Activated CD4-positive, alpha-beta T cell treated with anti-CD3 and anti-CD28 coated beads for 24 hours (primary cell): ENCODE data around the gene ADCY2.

Experiments used
- DNase-seq, 2 donors: peaks; one replicate each; pipeline ENCODE4 v3.0.0-alpha.2; 2020; ENCODE audit warnings: low read depth in 2 of 2

The ADCY2 gene

DNA sequence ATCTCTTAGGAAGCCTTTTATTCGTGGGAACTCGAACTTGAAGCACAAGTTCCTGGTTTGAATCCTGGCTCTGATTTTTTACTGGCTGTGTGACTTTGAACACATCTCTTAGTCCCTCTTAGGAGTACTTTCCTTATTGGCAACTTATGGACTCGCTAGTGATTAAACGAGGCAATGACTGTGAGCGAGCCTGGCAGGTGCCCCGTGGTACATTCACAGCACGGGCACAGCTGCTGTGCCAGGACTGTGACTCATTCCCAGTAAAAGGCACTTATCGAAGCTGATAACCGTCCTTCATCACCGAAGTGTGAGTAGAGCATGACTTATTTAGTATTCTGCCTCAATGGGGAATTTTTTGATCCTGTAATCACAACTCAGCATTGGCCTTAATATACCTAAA is 432.3 kb downstream of the ADCY2 start:
- DNase-seq: no peak

DNA sequence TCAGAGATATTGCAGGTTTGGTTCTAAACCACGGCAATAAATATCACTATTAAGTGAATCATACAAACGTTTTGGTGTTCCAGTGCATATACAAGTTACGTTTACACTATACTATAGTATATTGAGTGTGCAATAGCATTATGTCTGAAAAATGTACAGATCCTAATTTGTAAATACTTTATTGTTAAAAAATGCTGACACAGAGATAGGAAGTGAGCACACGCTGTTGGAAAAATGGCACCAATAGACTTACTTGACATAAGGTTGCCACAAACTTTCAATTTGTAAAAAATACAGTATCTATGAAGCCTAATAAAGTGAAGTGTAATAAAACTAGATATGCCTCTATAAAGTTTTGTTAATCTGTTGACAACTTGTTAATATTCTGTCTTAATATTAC is 439.0 kb downstream of the ADCY2 start:
- DNase-seq: no peak

DNA sequence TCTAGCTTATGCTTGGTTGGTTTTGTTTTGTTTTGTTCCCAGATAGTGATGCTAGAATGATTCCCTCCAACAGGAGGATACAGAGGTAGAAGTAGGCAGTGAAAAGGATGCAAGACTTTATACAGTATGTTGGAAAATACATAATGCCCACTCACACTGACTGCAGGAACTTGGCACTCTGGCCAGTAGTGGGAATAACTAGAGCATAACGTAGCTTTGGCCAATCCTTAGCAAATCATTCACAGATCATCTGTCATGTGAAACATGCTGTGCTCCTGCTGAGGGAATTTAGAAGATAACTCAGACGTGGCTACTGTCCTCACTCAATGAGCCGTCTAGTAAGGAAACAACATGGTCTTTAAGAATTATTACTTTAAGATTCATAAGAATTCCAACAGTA is 441.5 kb downstream of the ADCY2 start:
- DNase-seq: no peak

DNA sequence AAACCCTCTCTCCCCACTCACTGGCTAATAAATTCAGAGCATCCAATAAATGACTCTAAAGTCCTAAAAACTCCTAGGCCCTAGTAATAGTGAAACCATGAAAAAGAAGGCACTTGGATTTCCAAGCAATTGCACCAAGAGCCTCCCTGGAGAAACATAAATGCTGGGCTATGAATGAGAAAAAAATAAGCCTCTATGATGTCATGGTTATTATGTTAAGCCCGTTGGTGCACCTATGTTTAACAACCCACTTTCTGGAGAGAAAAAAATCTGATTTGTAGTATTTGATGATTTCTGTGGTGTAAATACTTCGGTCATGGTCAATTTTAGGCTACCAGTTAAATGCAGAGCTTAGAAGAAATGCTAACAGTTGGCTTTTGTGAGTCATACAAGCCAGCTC is 446.6 kb downstream of the ADCY2 start:
- DNase-seq: no peak

DNA sequence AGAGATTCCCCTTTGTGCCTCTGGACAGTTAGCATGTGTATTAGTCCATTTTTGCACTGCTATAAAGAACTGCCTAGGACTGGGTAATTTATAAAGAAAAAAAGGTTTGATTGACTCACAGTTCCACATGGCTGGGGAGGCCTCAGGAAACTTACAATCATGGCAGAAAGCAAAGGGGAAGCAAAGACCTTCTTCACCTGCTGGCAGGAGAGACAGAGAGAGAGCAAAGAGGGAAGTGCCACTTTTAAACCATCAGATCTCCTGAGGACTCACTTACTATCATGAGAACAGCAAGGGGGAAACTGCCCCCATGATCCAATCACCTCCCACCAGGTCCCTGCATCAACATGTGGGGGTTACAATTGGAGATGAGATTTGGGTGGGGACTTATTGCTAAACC is 449.0 kb downstream of the ADCY2 start:
- no peak for DNase-seq

DNA sequence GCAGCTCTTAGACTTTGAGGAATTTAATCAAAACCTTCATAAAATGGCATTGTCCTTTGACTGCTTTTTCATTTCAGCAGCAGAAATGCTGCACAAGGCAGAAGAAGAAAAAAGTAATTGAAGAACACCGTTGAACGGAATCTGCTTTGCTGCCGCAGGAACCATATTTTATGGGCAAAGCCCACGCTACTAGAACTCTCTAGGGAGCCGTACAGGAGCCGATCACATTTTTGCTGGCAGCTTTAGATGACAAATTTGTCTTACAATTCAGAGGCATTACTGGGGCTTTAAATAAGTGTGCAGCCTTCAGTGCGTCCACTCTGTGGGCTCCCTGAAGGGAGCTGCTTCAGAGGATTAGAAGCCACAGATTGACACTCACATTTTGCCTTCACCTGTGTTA is 449.6 kb downstream of the ADCY2 start:
- no peak for DNase-seq

DNA sequence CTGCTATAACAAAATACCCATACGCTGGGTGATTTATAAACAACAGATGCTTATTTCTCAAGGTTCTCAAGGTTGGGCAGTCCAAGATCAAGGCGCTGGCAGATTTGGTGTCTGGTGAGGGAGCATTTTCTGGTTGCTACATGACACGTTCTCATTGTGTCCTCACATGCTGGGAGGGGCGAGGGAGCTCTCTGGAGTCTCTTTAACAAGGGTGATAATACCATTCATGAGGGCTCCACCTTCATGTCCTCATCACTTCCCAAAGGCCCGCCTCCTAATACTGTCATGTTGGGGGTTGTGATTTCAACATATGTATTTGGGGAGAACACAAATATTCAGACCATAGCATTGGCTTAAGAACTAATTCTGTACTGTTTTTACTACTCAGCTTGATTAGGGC is 450.4 kb downstream of the ADCY2 start:
- no peak for DNase-seq

DNA sequence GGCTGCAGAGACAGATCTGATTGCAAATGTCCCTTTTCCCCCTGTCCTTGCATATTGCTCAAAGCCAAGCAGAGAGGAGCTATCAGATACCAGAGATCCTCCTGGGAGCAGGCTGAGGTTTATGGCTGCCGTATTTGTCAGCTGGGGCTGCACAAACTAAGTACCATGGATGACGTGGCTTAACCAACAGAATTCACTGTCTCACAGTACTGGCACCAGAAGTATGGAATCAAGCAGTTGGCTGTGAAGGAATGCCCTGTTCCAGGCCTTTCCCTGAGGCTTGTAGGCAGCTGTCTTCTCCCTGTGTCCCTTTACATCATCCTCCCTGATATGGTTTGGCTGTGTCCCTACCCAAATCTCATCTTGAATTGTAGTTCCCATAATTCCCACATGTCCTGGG is 452.4 kb downstream of the ADCY2 start:
- no peak for DNase-seq

DNA sequence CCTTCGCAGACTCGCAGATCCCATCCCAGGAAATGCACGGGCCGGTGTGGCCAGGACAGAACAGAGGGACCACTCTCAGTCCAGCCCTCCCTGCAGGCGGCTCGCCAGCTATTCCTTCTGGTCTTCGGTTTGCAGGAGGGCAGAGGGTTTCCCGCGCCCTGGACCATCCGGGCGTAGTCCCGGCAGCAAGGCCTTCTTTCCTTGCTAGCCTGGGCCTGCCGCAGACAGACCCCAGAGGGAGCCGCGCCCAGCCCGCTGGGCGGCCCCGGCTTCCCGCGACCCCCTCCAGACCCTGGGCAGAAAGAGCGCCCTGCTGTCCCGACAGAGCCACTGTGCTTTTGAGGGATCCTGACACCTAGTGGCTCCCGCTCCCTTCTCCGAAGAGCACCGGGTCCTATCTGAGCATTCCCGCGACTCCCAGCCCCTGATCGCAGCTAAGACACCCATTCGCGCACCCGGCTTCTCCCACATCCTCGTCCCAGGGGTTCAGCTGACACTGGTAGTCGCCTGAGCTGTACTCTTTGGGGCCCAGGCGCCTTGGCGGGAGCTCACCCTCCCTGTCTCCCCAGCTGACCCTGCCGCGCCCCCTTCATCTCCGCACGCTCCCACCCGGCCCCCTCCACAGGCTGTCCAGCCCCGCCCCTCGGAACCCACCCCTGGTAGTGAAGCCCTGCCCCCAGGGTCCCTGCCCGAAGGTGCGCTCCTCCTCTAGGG is 453.9 kb downstream of the ADCY2 start:
- no peak for DNase-seq

DNA sequence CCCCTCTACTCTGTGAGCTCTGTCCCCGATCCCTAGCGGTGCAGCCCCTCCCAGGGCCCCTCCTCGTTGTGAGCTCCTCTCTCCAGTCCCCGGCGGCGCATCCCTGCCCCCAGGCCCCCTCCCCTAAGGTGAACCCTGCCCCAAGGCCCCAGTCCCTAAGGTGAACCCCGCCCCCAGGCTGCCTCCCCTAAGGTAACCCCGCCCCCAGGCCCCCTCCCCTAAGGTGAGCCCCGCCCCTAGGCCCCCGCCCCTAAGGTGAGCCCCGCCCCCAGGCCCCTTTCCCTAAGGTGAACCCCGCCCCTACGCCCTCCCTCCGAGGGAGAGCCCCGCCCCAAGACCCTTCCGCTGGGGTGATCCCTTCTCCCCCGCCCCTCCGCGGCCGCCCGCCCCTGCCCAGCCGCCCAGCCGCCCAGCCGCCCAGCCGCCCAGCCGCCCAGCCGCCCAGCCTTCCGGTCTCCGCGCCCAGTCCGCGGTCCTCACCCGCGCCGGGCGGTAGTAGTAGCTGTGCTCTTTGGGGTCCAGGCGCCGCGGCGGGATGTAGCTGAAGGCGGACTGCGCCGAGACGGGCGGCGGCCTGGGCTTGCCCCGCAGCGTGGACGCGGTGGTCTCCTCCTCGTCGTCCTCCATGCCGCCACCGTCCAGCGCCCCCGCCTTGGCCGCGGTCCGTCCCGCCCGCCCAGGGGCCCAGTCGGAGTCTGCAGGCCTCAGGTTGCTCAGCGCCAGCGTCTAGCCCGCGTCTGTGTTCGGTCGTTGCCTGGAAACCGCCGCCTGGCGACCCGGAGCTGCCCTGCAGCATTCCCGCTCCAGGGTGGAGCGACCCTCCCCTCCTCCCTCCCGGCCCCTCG is 454.7 kb downstream of the ADCY2 start, which contains the start of gene CFAP90:
Gene CFAP90, minus strand, starts transcription at position 739 of the 845 bp plus-strand sequence. Its CDS starts 112 bp downstream, at position 627.
- no peak for DNase-seq

DNA sequence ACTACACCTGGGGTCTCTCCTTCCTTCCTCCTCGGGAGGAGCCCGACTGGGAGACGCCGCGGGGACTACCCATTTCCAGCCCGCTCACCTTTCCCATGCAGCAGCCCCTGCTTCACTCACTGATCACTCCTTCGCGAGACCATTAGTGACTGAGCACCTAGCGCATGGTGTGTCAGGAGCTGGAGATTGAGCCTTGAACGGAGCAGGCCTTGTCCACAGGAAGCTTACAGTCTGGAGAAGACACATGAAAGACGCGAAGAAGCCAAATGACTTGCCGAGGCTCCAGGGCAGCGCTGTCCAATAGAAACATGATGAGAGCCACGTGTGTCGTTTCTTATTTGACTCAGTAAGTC is 455.3 kb downstream of the ADCY2 start:
- DNase-seq: no peak

DNA sequence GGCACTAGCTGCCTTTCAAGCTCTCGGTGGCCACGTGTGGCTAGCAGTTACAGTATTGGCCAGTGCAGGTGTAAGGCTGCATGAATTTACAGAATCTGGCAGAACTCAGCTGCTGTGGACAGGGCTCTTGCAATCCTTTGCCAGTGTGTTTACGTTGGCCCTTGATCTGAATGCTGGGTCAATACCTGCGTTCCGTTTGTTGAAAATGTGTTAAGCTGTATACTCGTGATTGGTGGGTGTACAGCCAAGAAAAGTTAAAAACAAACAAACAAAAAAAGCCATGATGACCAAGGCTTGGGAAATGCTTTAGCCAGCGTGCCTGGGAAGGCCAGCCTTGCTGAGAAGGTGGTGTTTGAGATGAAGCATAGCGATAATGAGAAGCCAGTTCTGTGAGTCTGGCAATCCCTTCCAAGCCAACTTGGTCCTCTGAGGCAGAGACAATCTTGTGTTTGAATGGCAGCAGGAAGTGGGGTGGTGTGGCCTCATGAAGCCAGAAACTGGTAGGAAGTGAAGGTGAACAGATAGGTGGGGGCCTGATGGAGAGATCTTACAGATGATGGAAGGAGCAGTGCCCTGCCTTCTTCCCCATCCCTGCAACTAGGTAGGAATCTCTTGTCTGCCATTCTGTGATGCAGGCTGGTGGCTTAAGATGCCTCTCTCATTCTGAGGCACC is 455.8 kb downstream of the ADCY2 start:
- DNase-seq: no peak

DNA sequence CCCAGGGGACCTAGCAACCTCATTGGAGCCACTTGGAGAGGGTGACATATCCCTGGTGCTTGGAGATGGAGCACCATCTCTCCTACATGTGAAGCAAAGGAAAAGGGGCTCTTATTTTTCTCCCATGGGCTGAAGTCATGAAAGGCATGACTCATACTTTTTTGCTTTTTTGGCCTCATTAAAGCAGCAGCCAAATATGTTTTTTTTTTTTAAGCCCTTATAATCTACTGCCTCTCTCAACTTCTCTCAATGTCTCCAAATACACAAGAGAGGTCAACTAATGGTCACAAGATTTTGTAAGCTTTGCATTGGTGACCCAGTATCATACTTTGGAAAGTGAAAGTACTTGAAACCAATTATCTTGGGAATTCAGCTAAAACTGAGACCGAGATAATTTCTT is 456.6 kb downstream of the ADCY2 start:
- DNase-seq: no peak

DNA sequence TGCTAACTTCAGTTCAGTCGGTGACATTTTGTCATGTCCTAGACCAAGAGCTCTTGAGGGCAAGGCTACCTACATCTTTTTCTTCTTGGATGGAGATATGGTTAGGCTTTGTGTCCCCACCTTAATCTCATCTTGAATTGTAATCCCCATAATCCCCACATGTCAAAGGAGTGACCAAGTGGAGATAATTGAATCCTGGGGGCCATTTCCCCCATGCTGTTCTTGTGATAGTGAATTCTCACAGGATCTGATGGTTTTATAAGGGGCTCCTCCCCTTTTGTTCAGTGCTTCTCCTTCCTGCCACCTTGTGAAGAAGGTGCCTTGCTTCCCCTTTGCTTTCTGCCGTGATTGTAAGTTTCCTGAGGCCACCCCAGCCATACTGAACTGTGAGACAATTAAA is 457.1 kb downstream of the ADCY2 start:
- no peak for DNase-seq

DNA sequence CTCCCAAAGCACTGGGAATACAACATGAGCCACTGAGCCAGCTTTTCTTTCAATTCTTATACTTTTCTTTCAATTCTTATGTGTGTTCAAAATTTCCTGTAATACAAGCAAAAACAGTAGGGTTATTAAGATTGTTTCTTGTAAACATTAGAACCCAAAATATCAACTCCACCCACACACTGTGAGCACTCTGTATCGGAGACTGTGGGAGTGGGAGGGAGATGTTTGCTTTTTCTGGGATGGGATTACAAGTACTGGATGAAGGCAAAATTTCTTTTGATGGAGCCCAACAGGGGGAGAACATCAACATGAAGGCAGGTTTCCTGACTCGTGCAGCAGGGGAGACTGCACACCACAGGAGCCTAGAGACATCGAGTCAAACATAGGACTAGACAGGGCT is 459.7 kb downstream of the ADCY2 start:
- DNase-seq: no peak

DNA sequence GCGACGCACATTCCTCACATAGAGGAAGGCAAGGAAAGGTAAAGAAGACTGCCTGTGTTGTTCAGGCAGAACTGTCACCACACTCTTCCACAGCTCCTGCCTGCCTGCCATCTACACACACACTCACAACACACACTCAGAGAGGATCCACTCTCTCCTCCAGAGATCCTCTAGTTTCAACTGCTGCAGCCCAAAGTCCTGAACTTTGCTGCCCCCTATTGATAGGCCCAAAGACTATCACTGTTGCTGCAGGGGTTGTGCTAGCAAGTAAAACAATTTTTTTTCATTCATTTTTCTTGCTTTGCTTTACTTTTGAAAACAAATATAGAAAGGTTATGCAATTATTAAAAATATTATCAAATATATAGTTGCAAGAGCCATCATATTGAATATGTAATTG is 460.9 kb downstream of the ADCY2 start:
- no peak for DNase-seq

DNA sequence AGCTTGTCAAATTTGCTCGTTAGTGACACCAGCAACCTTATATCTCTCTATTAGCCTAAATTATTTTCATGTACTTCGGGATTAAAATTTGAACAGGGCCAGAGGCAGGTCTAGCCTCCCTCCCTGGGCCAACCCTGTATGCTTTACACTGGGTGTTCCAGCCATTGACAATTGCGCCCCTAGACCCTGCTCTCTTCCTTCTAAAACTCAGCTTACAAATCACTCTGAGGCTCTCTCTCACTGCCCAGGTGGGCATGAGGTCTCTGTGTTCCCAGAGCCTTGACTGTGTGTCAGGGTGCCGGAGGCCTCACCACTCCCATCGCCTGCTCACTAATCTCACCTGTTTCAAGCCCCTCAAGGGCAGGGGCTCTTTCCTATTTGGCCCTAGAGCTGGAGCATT is 461.4 kb downstream of the ADCY2 start:
- no peak for DNase-seq

DNA sequence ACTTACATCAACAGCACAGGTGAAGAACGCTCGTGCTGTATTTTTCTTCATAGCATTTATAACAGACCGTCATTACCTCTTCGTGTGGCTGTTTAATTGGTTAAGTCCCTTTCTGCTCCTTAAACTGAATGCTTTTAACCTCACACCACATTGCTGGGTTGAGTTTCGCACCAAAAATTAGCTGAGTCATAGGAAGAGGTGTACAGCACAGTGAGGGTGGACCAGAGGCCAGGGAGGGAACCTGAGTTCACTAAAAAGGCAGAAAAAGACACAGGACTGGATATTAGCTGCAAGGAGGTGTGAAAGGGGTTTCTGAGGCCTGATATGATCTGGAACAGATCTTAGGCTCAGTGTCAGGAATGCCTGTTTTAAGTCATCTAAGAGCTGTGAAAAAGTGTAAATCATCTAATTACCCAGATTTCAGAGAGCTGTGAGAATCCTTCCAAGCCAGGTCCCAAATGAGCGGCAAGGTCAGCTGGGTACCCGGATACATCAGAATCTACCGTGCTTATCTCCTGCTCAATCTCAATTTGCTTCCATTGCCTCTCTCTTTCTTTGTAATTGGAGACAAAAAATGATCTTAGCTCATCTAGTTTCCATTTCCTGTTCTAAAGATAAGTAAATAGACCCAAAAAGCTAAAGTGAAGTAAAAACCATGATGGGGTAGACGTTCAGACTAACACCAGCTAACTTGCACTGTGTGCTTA is 462.1 kb downstream of the ADCY2 start:
- no peak for DNase-seq

DNA sequence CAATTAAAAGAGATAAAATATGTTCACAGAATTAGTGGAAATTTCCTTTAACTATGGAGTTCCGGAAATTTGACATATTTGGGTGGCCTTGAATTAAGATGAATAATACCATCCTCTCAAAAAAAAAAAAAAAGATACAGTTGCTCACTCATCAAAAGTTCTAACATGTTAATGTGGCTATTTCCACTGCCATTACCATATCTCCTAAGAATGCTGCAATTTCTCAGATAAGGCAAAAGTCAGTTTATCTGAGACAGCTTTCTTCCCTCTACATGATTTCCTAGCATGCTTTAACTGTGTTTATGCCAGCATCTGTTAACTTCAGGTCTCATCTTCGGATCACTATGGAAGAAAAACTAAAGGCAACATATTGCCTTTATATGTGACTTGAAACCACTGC is 470.3 kb downstream of the ADCY2 start:
- DNase-seq: no peak

DNA sequence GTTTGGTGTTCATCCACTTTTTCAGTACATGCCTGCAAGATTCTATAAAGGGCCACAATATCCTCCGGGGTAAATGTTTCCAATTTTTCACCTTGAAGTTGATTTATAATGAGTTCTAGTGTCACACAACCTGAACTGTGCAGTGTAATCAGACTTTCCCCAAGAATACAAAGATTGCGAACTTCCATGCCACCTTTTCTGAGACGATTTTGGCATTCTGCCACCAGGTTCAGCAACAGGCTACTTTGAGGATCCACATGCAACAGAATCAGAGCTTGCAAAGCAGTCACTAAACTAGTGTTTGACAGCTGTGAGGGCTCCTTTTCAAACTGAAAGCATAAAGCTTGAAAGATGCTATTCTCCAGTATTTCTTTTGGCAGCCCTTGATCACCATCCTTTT is 471.3 kb downstream of the ADCY2 start:
- no peak for DNase-seq

DNA sequence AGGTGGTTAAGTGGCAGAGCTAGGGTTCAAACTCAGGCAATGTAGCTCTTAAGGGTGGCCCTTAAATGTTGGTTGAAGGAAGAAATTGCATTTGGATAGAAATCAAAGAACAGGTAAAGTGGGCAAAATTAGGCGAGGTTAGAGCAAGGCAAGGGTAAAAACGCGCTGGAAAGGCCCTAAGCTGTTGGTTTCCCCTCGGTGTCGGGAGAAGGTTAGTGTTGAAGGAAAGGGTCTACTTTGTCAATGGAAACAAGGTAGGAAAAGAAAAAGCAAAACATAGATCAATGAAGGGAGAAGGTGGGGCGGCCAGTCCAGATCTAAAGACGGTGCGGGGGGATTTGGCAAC is 472.5 kb downstream of the ADCY2 start:
- DNase-seq: no peak

DNA sequence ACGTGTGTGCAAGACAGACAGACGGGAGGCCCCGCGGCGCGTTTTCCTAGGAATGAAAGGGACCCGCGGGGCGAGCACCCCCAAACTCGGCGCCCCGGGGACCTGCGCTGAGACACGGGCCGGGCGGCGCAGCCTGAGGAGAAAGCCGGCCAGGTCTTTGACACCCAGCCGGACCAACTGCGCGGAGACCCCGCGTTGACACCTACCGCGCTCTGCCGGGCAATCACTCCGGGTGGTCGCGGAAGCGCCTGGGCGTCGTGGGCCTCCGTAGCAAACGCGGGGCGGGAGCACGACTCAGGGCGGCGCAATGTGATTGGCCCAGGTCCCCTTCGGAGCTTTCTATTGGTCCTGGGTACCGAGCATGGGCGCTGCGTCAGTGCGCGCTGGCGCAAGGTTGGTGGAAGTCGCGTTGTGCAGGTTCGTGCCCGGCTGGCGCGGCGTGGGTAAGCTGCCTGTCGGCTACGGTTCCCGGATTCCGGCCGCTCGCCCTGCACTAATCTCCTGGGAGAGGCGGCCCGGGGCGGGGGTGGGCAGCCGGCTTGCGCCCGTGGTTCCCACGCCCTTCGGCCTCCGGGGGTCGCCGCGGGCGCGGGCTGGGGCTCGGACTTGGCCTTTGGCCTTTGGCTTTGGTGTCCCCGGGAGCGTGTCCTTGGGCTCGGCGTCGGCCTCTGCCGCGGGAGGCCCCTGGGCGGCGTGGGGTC is 473.0 kb downstream of the ADCY2 start, which contains the start of the genes FASTKD3 and MTRR:
Gene FASTKD3, minus strand, starts transcription at position 259 of the 701 bp plus-strand sequence. CDS start 948 bp downstream, outside the sequence.
Gene MTRR, plus strand, starts transcription at position 376 of the 701 bp plus-strand sequence. CDS start 1,647 bp downstream, outside the sequence.
- DNase-seq: peak; percentile 79 to 80
